Motor neuron (in vitro differentiated cells): ENCODE data around the gene PTPRC. TPM values are rescaled to one million over a fixed set of nuclear protein-coding genes. Genes with fewer than 3 reads are reported as not detected.

Experiments
- ATAC-seq, 8 experiments: fragments of 200-7000 bp; cut with Tn5 transposase; replicated peaks in 6 of 8; 2 replicates each; pipeline ENCODE4 v1.8.0; 2021; ENCODE audit warnings: mild to moderate bottlenecking in 8 of 8, moderate library complexity in 8 of 8
- H3K27ac ChIP-seq, 2 donors: fragments of 250-450 bp; sonication (Bioruptor Pico); 2 replicates each; pipeline ENCODE4 v1.9.0; 2021; ENCODE audit warnings: antibody characterized with exemption in 2 of 2, mild to moderate bottlenecking in 2 of 2, moderate library complexity in 1 of 2
- H3K4me1 ChIP-seq, 2 donors: fragments of 250-450 bp; sonication (Bioruptor Pico); replicated peaks in 1 of 2; 2 replicates each; pipeline ENCODE4 v1.6.1; 2021; ENCODE audit warnings: antibody characterized with exemption in 2 of 2, mild to moderate bottlenecking in 2 of 2, moderate library complexity in 1 of 2
- H3K4me3 ChIP-seq, 5 donors: fragments of 250-450 bp; sonication (Bioruptor Pico); 2 replicates each; pipeline ENCODE4 v1.9.0; 2021; ENCODE audit warnings: antibody characterized with exemption in 5 of 5, mild to moderate bottlenecking in 5 of 5, moderate library complexity in 4 of 5
- WGBS, 10 experiments: fragments of 450-650 bp; shearing (Covaris generic); methylation state at CpG; one replicate each; pipeline ENCODE4 v1.0.0; 2022; 5-methylcytosine and 5-hydroxymethylcytosine counted together
- in situ Hi-C, 9 experiments: fragments of 400-800 bp; cut with MboI; loops; one replicate each; pipeline ENCODE4 v1.15.0; 2021; ENCODE audit warnings: low sequenced_read_pairs in 9 of 9, low pct_unique_long_range_greater_than_20kb in 2 of 9; ENCODE audit not compliant: unreplicated experiment in 9 of 9
- total RNA-seq, 8 experiments: library from RNA; unstranded; fragments of 300-600 nt; gene quantifications; 2 replicates each; pipeline versions ENCODE4 v1.2.3 to v1.2.4, GENCODE V29; 2022

Gene PTPRC
- total RNA-seq, 8 experiments from 2014 or later = 0.18 to 4.5 (median 1.3) TPM

DNA sequence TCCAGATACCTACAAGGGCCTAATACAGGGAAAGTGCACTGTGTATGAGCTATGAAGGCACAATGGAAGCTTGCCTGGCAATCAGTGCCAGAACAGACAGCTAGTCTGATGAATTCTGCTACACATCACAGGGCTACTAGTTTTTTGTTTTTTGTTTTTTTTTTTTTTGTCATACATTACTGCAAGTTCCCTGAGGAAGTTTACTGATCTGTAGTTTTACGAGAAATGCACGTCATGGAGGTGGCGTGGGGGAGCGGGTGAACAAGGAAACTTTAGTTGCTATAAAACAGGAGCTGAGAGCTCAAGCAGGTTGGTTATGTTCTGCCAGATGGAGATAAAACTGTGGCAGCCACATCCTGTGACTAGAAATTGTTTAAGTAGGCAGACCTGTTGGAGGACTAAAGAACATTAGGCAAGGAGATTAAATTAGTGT is 17.7 kb downstream of the PTPRC start:
- in situ Hi-C loops = no loop called here
- Histone ChIP-seq H3K4me3 (no peak overlapping the region), H3K4me1 (no peaks in the 10 kb centered on the region), H3K27ac (no peak overlapping the region)
- ATAC-seq = no peak
- 73 to 100% (median 97%) methylated on average over 4 of the region's 4 CpGs for WGBS, 10 experiments

DNA sequence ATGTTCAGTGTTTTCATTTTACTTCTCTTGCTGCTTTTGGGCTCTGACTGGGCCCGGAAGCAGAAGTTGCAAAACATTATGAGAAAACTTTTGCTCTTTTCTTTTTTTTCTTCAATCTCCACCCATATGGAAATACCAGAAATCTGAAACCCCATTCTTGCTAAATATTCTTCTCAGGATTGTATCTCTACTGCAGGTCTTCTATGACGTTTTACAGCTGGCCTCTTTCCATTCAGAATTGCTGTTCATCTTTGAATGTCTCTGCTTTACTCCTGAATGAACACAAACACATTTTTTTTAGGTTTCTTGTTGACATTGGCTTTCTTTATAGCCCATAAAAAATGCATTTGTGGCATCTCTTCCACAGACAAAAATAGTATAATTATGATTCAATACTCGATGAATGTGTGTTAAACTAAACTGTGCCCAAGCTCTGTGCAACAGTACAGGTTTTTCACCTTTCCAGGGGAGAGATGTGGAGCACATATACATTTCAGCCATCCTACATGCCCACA is 18.8 kb downstream of the PTPRC start:
- in situ Hi-C loops = no loop called here
- ATAC-seq = peak in 4 of 8 experiments; percentile 10 to 99 (median 98)
- WGBS, 10 experiments = 0 to 89% (median 68%) methylated on average over 1 to 3 of the region's 3 CpGs

DNA sequence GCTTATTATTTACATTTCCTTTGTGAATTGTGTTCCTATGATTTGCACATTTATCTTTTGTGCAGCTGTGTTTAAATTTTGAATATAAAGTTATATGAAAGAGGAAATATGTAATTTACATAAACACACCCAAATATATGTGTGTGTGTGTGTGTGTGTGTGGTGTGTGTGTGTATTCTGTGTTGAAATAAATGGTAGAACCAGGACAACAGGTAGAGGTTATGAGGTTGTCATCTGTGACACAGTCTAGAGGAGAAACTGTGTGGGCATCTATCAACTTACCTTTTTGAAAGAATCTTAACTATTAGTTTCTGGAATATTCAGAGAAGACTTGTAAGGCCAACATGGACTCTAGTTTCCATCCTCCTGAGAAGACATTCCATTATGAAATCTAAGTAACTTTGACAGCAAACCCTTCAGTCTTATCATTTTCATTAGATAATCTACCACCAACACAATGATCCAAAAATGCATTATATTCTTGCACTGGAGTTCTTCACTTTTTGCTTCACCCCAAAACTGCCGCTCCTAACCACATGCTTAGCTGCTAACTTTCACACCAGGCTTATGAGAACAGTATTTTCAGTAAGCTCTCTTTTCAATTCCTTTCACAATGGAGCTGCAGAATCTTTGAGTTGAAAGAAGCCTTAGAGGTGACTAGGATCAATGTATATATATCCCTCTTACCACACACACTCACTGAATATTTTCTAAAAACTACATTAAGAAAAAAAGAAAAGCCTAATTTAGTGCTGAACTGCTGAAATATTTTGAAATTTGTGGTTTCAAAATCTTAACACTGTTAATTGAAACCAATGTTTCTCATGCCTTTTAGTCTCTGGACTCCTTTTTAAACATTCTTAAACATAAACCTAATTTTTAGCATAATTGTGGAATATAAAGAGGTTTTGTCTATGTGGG is 21.8 kb downstream of the PTPRC start:
- no peaks in the 10 kb centered on the region for H3K4me1 ChIP-seq
- H3K4me3 ChIP-seq = no peak overlapping the region
- no peak for ATAC-seq
- in situ Hi-C loops = no loop called here
- WGBS, 10 experiments = 78 to 100% (median 100%) methylated on average over 1 of the region's 1 CpG; no CpG with 5 or more reads in 2 of the 10 experiments
- no peak overlapping the region for H3K27ac ChIP-seq

More for the DNA sequence above, 18.8 kb downstream of the PTPRC start:
- Histone ChIP-seq H3K27ac (no peak overlapping the region), H3K4me1 (no peaks in the 10 kb centered on the region), H3K4me3 (no peak overlapping the region)

DNA sequence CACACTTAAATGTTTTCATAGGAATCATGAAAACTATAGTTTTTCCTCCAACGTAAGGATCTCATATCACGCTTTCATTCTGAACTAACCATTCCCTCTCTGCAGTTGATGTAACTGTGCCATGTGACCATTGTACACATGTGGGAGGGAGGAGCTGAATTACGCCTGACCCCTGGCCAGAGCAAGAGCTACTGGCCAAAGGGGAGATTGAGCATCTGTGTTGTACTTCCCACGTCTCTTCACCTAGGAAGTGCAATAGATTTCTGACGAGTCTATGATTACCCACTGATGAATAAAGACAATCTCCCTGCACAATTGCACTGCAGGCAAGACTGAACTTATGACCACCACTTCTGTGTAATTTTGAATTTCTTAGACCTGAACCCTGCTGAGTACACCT is 24.0 kb downstream of the PTPRC start:
- WGBS, 10 experiments = 56 to 100% (median 94%) methylated on average over 1 to 5 of the region's 5 CpGs; no CpG with 5 or more reads in 2 of the 10 experiments
- Histone ChIP-seq H3K4me1 (no peaks in the 10 kb centered on the region), H3K4me3 (no peak overlapping the region), H3K27ac (no peak overlapping the region)
- in situ Hi-C loops = no loop called here
- peak in 1 of 8 experiments; percentile 41 for ATAC-seq

DNA sequence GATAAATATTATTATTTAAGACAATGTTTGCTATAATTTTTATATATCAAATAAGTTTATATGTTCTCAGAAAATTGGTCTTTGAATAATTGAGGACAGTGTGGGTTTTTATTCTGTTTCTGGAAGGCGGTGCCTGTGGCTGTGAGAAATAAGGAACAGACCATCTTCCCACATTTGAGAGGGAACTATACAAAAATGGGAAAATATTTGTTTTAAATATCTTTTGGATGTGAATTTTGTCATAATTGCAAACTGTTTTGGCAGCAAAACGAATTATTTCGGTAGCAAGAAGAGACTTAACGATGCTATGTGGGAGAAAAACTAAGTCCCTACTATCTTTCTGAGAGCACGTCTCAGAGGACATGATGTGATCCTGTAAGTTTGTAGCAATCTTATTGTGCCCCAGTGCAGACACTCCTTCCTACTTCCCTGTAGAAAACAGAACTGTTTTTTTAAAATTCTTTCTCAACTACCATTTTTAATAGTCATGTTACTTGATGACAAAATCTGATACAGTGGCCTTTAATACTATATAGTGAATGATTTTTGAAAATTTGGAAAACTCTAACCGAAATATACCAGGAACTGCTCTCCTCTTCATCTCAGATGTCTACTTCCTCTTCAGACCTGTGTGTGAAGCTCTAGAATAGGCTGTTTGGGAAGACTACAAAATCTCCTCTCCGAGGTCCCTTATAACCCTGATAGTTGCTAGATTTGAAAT is 25.4 kb downstream of the PTPRC start:
- 53 to 100% (median 89%) methylated on average over 3 to 7 of the region's 7 CpGs; no CpG with 5 or more reads in 1 of the 10 experiments for WGBS, 10 experiments
- no peak overlapping the region for H3K4me3 ChIP-seq
- in situ Hi-C loops = no loop called here
- no peak for ATAC-seq
- H3K4me1 ChIP-seq = no peaks in the 10 kb centered on the region
- no peak overlapping the region for H3K27ac ChIP-seq

DNA sequence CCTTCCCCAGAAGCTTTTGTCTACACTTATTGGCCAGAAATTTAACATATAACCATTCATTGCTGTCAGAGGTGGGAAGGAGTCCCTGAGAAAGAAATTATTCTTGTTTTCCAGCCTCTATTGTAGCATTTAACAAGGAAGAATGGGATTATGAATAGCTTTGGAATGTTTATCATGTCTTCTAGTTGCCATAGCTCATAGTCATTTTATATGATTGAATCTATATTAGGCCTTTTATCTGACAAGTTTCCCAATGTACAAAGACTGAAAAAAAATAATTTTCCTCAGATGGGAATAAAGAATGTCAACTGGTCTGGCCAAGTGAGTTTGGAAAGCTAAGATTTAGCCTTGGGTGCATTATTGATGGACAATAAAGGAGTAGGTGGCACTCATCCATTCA is 28.3 kb downstream of the PTPRC start:
- in situ Hi-C loops = no loop called here
- no peak for ATAC-seq
- no peaks in the 10 kb centered on the region for H3K4me1 ChIP-seq
- no peak overlapping the region for H3K4me3 ChIP-seq
- no peak overlapping the region for H3K27ac ChIP-seq

DNA sequence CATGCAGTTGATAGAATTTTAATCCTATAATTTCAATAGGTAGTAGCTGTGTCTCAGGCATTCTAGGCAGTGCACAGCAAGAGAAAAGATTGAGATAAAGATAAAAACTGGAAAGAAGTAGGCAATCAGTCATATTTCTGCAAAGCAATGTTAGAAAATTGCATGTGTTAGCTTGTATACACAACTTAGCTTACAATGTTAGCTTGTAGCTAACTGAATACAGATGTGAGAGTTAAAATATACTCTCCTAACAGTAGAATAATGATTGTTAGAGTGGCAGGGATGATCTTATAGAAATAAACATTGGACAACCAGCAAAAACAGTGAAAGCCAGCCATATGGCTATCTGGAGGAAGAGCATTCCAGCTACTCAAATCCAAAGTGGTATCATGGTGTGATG is 29.0 kb downstream of the PTPRC start:
- no peak overlapping the region for H3K27ac ChIP-seq
- in situ Hi-C loops = no loop called here
- H3K4me3 ChIP-seq = no peak overlapping the region
- ATAC-seq = no peak
- no peaks in the 10 kb centered on the region for H3K4me1 ChIP-seq

DNA sequence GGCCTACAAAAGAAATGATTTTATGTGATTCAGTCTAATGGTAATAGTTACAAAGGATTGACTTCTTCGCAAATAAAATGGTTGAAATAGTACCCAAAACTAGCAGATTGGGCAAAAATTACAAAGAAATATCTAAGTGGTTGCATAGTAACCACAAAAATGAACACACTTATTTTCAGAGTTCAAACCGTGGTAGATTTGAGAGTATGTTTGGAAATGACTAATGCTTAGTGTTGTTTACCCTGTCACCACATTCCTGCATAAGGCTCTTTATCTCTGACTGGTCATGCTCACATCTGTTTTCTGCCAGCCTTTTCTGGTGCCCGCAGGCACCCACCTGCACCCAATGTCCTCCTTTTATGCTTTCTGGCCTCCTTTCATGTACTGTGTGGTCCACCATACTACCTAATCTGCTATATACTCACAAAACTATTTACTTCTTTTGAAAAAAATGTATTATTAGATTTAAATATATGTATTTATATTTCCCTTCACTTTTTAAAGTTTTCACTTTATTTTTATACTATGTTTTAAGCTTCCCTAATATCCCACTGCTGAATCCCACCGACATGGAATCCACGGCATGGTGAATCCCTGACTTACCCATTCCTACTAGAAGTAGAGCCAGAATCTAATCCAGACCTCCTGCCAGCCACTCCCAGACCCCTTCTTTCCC is 30.3 kb downstream of the PTPRC start:
- in situ Hi-C loops = no loop called here

DNA sequence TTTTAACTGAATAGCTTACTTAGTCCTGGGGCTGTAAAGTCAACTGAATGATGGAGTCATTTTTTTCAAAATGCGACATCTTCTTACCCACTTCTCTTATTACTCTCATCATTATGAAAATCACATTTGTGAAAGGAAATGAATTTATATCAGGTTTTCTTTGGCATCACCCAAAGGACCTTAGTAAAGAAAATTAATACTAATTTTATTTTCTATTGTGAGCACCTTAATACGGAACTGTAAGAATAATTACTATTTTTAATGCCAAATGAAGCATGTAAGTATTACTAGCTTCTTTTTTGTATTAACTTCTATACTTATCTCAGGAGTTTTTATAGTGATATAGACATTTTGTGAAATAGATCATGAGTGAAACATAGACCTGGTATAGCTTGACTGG is 30.9 kb downstream of the PTPRC start:
- 33 to 100% (median 97%) methylated on average over 1 to 2 of the region's 2 CpGs; no CpG with 5 or more reads in 1 of the 10 experiments for WGBS, 10 experiments
- no peak for ATAC-seq
- Histone ChIP-seq H3K27ac (no peak overlapping the region), H3K4me1 (no peaks in the 10 kb centered on the region), H3K4me3 (no peak overlapping the region)
- in situ Hi-C loops = no loop called here

More for the DNA sequence above, 30.3 kb downstream of the PTPRC start:
- H3K27ac ChIP-seq = no peak overlapping the region
- ATAC-seq = peak in 4 of 8 experiments; percentile 59 to 100 (median 81)
- no peak overlapping the region for H3K4me3 ChIP-seq
- 35 to 100% (median 54%) methylated on average over 2 to 5 of the region's 5 CpGs for WGBS, 10 experiments
- no peaks in the 10 kb centered on the region for H3K4me1 ChIP-seq

DNA sequence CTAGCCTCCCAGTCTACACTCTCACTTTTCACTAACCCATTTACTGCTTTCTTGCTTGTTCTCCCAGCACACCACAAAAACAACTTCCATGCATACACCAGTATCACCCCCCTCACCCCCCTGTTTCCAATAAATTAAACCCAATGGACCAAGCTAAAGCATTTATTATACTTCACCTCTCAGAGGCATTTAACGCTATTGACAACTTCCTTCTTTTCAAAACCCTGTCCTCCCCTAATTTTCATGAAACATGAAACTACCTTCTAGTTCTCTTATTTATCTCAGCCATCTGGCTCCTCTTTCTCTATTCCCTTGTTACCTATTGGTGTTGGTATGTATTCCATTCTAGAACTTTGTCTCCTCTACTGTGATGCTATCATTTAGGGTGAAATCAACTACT is 32.3 kb downstream of the PTPRC start:
- in situ Hi-C loops = no loop called here
- H3K4me1 ChIP-seq = no peaks in the 10 kb centered on the region
- WGBS, 10 experiments = 0 to 100% (median 68%) methylated on average over 1 of the region's 1 CpG

DNA sequence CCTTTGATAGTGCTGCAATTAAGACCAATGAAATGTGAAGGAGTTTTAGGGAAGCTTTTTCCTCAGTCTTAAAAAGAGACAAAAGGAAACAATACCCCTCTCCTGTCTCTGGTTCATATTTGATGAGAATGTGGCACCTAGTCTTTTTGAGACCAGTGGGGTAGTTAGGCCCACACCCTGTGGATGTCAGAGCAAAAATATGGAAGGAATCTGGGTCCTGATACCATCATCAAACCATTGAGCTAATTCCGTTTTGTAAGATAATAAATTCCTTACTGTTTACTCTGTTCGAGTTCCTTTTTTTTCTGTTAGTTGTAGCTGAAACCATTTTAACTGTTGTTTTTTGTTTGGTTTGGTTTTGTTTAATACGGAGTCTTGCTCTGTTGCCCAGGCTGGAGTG is 33.3 kb downstream of the PTPRC start:
- H3K27ac ChIP-seq = no peak overlapping the region
- 13 to 100% (median 87%) methylated on average over 1 to 3 of the region's 3 CpGs for WGBS, 10 experiments

More for the DNA sequence above, 32.3 kb downstream of the PTPRC start:
- no peak for ATAC-seq
- Histone ChIP-seq H3K27ac (no peak overlapping the region), H3K4me3 (no peak overlapping the region)

DNA sequence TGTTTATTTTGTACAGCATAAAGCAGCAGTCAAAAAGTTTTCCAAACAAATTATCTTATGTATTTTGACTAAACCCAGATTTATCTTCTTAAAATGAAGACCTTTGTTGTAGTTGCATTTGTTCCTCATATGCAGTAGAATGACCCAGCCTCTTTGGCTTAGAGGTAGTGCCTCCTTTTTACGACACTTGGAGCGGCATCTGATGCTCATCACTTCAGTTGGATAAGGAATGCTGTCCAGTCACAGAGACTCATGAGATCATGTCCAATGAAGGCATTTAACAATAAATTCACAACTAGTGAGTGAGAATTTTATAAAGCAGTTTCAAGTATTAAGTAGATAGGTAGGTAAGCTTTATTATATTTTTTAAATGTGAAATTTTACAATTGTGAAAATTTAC is 35.2 kb downstream of the PTPRC start:
- ATAC-seq = no peak
- Histone ChIP-seq H3K27ac (no peak overlapping the region), H3K4me1 (peaks cover 8 to 11% of the 10 kb centered on the region in 2 donors), H3K4me3 (no peak overlapping the region)
- in situ Hi-C loops = no loop called here
- WGBS, 10 experiments = 90 to 100% (median 93%) methylated on average over 1 to 2 of the region's 2 CpGs; no CpG with 5 or more reads in 5 of the 10 experiments

More for the DNA sequence above, 33.3 kb downstream of the PTPRC start:
- in situ Hi-C loops = no loop called here
- H3K4me1 ChIP-seq = no peaks in the 10 kb centered on the region
- ATAC-seq = no peak
- H3K4me3 ChIP-seq = no peak overlapping the region

DNA sequence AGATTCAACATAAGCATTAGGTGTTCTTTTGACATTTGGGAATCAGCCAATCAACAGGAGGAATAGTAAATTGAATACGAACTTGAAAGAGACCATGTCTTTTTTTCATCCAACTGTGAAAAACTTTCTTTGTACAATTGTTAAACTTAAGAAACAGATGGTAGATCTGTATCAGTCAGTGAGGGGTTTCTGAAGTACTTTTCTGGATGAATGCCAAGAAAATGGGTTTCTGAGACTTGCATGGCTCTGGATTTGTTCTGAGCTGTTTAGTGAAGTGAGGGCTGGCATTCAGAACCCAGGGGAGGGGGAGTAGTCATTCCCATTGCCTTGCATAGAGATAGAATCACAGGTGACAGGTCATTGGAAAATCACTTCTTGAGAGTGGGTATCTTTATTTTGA is 37.4 kb downstream of the PTPRC start:
- WGBS, 10 experiments = 40 to 100% (median 88%) methylated on average over 1 of the region's 1 CpG; no CpG with 5 or more reads in 2 of the 10 experiments
- Histone ChIP-seq H3K4me3 (no peak overlapping the region), H3K4me1 (peaks cover 10 to 13% of the 10 kb centered on the region in 2 donors), H3K27ac (no peak overlapping the region)
- ATAC-seq = no peak
- in situ Hi-C loops = loop anchor here in 4 of 9 experiments (25.0 kb wide), 5 partner anchors 214 to 764 kb away; partner anchors contain the start of genes C1orf53 (in 2 of the 4), LHX9 (in 2 of the 4) and NEK7 (in 1 of the 4)
